NCI-H187 treated with DMSO at 0.1 percent for 48 hours (cell line): ENCODE results near the gene UBXN10.

Source experiments
- DNase-seq: peaks from one replicate; lab custom pipeline; 2025; lab: John Stamatoyannopoulos, UW

The UBXN10 gene

GRCh38 chr1:20151906-20152598, 33.8 kb upstream of the UBXN10 start:
- peak; percentile 3 for DNase-seq

- DNase-seq = no peak
Observed at GRCh38 chr1:20152599-20152930, 33.3 kb upstream of the UBXN10 start.

- DNase-seq = no peak
Observed at GRCh38 chr1:20153000-20153418, 32.9 kb upstream of the UBXN10 start.

GRCh38 chr1:20154301-20154831, 31.5 kb upstream of the UBXN10 start:
- no peak for DNase-seq

GRCh38 chr1:20158358-20159070, 27.4 kb upstream of the UBXN10 start:
- DNase-seq = no peak

- DNase-seq = no peak
Observed at GRCh38 chr1:20160034-20160433, 25.9 kb upstream of the UBXN10 start.

- DNase-seq = no peak
Observed at GRCh38 chr1:20164694-20165202, 21.1 kb upstream of the UBXN10 start.

- no peak for DNase-seq
Observed at GRCh38 chr1:20165522-20165951, 20.4 kb upstream of the UBXN10 start.

- no peak for DNase-seq
Observed at GRCh38 chr1:20166051-20166450, 19.8 kb upstream of the UBXN10 start.

- no peak for DNase-seq
Observed at GRCh38 chr1:20167126-20167525, 18.8 kb upstream of the UBXN10 start.

GRCh38 chr1:20168564-20169491, 17.1 kb upstream of the UBXN10 start:
- DNase-seq = no peak

- DNase-seq = no peak
Observed at GRCh38 chr1:20169932-20170331, 16.0 kb upstream of the UBXN10 start.

- no peak for DNase-seq
Observed at GRCh38 chr1:20172033-20172590, 13.8 kb upstream of the UBXN10 start.

GRCh38 chr1:20174937-20175666, 10.8 kb upstream of the UBXN10 start:
- DNase-seq = no peak

GRCh38 chr1:20178634-20179370, 7.1 kb upstream of the UBXN10 start:
- no peak for DNase-seq

- DNase-seq = no peak
Observed at GRCh38 chr1:20179371-20180128, 6.3 kb upstream of the UBXN10 start.

- DNase-seq = no peak
Observed at GRCh38 chr1:20180129-20180843, 5.6 kb upstream of the UBXN10 start.

GRCh38 chr1:20180844-20181207, 5.1 kb upstream of the UBXN10 start:
- no peak for DNase-seq

- DNase-seq = no peak
Observed at GRCh38 chr1:20182415-20182814, 3.5 kb upstream of the UBXN10 start.
